Stimulated activated CD4-positive, alpha-beta T cell treated with anti-CD3 and anti-CD28 coated beads, Interleukin-2, amount 100 ng/mL, for 24 hours (primary cell): Measurements from ENCODE around the gene PDE2A.
"Not testable (repeated sequence)": the region's sequence is repeated elsewhere in the genome, so short reads cannot be mapped to it uniquely, and the experiment has no call there.

ENCODE experiments used
- DNase-seq, 2 donors: peaks; one replicate each; pipeline ENCODE4 v3.0.0-alpha.2; 2020

Gene PDE2A

GRCh38 chr11:72573855-72574445 lies 100.3 kb downstream of the PDE2A start:
- DNase-seq, result no peak

DNA sequence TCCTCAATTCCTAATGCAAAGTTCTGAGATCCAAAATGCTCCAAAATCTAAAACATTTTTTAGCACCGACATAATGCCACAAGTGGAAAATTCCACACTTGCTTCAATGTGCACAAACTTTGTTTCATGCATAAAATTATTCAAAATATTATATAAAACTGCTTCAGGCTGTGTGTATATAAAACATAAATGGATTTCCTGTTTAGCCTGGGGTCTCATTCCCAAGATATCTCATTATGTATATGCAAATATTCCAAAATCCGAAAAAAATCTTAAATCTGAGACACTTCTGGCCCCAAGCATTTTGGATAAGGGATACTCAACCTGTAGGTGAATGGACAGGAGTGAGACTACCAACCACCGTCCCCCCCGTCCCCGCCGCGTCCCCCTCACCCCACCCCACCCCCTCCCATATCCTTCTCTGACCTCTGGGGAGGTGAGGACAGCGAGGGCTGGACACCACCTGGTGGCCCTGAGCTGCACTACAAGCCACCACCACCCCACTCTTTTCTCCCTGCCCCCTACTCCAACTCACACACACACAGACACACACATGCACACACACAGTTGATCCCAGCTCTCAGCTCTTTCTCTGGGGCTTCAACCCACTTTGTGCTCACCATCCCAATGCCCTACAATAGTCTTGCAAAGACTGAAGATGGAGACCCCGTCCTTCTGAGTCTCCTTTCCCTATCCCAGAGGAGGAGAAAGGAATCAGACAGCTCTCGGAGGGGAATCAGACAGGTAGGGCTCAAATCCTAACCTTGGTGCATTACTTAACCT lies 101.0 kb downstream of the PDE2A start:
- DNase-seq, result peak in 1 of 2 donors; percentile 45

GRCh38 chr11:72572540-72572939 lies 101.7 kb downstream of the PDE2A start:
- not testable (repeated sequence) for DNase-seq

DNA sequence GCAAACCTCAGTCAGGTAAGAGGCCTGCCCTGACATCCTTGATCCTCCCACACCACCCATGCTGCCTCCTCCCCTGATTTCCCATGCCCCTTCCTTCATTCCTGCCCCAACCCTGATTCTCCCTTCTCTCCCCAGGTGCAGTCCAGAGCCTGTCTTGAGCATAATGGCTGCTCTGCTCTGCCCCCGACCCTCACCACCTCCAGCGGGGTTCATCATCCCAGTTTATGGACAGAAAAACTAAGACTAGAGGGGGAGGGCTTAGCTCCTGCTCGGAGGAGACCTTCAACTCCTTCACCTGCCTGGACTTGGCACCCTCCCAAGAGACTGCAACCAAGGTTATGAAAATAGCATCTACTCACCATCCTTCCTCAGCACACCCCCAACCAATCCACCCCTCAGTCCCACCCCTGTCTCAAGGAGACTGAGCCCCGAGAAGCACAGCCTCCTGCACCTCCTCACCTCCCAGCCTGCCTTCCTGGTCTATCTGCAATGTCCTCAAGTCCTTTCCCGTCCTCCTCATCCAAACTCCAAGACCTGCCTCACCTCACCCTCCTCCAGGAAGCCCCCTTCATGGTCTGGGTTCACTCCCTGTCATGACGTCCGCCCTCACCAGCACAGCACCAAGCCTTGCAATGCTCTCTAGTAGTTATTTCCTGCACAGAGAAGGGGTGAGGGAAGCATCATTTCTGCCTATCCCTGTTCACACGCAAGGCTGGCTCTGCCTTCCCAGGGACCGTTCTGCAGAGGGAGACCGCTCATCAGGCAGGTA lies 103.1 kb downstream of the PDE2A start:
- DNase-seq, result no peak

GRCh38 chr11:72569966-72570892 lies 104.0 kb downstream of the PDE2A start:
- no peak for DNase-seq

- no peak for DNase-seq
These were observed 105.4 kb downstream of the PDE2A start for GRCh38 chr11:72568861-72569260.

GRCh38 chr11:72562431-72562830 lies 111.8 kb downstream of the PDE2A start:
- DNase-seq, result no peak

DNA sequence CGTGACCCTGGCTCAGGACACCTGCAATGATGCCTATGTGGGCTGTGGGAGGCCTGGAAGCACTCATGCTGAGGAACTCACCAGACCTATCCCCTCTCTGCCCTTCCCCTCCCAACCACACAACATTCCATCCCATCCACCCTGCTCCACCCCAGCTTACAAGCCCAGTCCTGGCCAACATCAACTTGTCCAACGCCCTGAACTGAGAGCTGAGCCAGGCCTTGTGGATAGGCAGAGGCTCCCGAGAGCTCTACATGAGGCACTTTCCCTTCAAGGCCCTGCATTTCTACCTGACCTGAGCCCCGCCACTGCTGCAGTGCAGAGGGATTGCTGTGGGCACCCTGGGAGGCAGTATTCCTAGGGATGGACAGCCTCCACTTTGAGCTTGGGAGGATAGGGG lies 112.4 kb downstream of the PDE2A start:
- DNase-seq, result no peak

- not testable (repeated sequence) for DNase-seq
These were observed 113.4 kb downstream of the PDE2A start for GRCh38 chr11:72560864-72561263.

DNA sequence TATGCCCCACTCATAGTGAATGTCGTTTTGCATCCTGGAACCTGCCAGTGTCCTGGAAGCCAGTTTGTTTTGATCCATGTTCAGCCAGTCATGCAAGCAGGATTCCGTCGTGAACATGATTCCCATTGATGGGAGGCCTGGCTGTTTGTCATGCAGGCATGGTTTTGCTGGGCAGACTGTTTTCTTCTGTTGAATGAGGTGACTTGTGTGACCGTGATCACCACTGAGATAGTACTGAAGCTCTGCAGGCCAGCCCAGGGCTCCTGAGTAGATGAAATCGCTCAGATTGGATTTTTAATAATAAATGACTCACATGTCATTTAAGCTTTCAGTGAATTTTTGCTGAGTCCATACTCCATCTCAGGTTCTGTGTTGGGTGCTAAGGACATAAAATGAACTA lies 117.8 kb downstream of the PDE2A start:
- no peak for DNase-seq

GRCh38 chr11:72555014-72555522 lies 119.2 kb downstream of the PDE2A start:
- not testable (repeated sequence) for DNase-seq

DNA sequence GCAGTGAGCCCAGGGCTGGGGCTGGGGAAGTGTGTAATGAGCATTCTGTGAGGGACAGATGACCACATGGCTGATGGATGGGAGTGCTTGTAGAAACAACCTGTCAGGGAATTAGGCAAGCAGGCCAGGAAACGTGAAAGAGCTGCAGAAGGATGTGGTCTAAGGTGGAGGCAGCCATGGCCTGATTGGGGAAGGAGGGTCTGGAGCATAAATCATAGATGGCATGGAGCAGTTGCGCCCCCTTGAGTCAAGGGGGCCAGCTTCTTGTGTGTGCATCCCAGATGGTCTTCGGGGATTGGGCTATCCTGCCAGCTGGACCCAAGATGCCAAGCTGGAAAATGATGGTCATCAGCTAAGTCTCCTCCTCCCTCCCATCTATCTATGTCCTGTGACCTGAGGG lies 120.5 kb downstream of the PDE2A start:
- peak in 1 of 2 donors; percentile 37 for DNase-seq

GRCh38 chr11:72552399-72552910 lies 121.8 kb downstream of the PDE2A start:
- DNase-seq, result no peak

- no peak for DNase-seq
These were observed 122.7 kb downstream of the PDE2A start for GRCh38 chr11:72551571-72551970.

DNA sequence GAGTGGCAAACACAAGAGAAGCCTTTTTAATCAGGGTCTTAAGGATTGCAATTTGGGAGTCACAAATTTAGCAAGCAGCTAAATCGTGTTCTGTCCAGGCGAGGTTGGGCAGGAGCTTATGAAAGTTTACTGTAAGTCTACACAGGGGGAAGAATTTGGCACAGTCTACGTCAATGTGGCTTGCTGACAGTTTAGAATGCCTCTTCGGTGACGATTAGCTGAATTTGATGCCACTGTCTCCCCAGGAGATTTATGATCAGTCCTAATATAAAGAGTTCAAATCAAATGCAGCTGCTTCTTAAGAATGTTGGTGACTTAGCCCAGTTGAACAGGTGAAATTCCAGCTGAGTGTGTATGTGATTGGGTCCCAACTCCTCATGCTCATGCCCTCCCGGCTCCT lies 125.8 kb downstream of the PDE2A start:
- DNase-seq, result no peak

DNA sequence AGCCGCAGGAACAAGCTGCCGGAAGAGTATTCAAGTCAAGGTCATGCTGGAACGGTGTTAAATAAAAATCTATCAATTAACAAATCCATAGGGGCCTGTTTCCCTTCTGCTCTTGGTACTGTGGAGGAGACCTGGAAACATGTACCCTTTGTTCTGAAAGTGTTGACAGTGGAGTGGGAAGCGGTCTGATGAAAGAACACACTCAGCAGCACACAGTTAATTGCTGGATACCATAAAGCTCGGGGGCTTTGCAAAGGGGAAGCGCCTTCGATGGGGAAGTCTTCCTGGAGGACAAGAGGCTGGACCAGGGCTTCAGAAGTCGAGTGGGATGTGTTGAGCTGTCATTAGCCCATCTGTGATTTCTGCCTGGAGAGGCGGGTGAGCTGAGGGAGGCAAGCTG lies 127.4 kb downstream of the PDE2A start:
- no peak for DNase-seq

DNA sequence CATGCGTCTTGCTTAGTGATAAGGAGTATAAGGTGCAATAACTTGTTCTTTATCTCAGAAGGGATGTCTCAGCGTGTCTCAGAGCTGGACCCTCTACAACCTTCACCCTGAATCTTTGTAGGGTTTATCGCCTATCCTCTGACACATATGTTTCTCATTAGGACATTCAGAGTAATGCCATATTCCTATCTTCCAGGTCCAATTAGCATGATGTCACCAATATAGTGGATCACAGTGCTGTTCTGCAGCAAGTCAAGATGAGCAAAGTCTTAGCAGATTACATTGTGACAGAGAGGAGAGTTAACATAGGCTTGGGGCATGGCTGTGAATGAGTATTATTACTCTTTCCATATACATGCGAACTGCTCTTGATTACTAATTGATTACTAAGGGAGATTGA lies 129.6 kb downstream of the PDE2A start:
- no peak for DNase-seq

DNA sequence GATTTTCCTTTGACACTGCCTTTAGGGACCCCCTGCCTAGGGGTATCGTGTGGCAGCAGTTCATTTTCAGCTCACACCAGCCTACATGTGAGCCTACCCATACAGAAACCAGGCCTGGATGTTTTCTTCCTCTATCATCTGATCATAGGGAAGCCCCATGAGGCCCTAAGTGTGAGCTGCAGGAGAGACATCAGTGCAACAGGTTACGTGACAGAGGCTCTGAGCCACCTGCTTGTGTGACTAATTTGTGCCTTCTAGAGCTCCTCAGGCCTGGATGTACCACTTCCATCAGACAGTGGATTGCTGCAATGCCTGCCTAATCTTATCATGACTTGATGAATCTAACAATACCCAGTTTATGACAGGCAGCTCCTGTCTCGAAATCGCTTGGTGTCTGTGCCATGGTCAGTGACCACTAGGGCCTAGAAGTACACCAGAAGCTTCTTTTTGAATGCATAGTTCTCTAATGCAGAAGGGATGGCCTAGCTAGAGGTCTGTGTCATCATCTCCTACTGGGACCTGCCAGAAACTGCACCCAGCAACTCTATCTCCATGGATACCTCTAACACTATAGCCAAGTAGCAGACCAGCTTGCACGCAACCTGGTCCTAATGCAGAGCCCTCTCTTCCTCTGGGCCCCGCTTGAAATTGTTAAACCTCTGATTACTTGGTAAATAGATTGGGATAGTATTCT lies 130.2 kb downstream of the PDE2A start:
- no peak for DNase-seq

DNA sequence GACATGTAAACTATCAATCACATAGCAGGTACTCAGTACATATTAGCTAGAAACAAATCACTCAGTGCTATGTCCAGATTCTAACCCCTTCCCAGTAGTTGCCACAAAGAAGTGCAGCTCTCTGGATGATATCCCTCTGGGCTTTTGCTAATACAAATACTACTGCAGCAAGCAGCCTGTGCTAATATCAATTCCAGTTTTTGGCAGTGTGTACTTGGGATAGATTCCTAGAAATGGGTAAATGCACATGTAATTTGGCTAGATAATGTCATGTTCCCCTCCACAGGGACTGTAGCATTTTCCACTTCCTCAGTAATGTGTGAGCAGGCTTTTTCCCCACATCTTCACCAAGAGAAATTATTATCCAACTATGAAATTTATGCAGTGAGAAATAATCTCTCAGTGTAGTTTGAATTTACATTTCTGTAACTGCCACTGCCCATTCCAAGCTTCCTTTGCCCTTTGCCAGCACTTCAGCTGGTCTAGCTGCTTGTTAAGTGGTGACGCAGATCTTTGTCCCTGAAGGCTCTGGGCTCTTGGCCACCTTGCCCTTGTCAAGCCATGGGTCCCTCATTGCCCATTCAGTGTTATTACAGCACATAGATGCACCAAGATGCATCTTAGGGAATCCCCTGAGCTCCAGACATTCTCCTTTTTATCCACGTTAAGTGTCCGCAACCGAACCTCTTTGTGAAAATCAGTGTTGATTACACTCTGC lies 132.8 kb downstream of the PDE2A start:
- no peak for DNase-seq

- DNase-seq, result no peak
These were observed 137.2 kb downstream of the PDE2A start for GRCh38 chr11:72537051-72537450.

DNA sequence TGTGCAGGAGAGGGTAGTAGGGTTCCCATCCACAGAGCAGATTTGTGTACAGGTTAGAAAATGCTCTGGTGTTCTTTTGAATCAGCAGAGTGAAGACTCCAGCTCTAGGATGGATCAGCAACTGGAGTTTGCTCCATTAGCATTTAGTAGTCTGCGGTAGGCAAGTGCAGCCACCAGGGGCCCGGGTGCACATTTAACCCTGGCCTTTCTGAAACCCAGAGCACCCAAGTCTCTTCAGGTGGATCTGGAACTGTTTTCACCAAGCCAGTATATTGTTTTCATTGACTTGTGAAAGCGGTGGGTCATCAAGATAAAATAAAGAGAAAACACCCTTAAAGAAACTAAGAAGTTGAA lies 139.1 kb downstream of the PDE2A start:
- no peak for DNase-seq
